Upper lobe of left lung (tissue), 6 donors: ENCODE measurements around the gene FARP1. TPM values are rescaled to one million over a fixed set of nuclear protein-coding genes. Genes with fewer than 3 reads are reported as not detected.

Experiments used
- ATAC-seq, 2 donors: fragments of 200-7000 bp; cut with Tn5 transposase; one replicate each; pipeline ENCODE4 v1.9.1; 2022; ENCODE audit warnings: mild to moderate bottlenecking in 2 of 2, moderate library complexity in 2 of 2; ENCODE audit not compliant: low FRiP score in 2 of 2
- DNase-seq, 2 donors: peaks; one replicate each; pipeline ENCODE4 v3.0.0-alpha.2; 2019 to 2020
- H3K27ac ChIP-seq, 4 donors: fragments of 200-600 bp; sonication (generic); one replicate each; pipeline ENCODE4 v1.5.1; 2016 to 2019
- H3K27me3 ChIP-seq, 4 donors: fragments of 200-600 bp; sonication (generic); one replicate each; pipeline ENCODE4 v1.5.1; 2017 to 2019
- H3K36me3 ChIP-seq, 4 donors: fragments of 200-600 bp; sonication (generic); one replicate each; pipeline ENCODE4 v1.5.1; 2016 to 2019
- H3K4me1 ChIP-seq, 4 donors: fragments of 200-600 bp; sonication (generic); one replicate each; pipeline ENCODE4 v1.5.1; 2018 to 2019
- H3K4me3 ChIP-seq, 4 donors: fragments of 200-600 bp; sonication (generic); one replicate each; pipeline ENCODE4 v1.5.1; 2017 to 2019; ENCODE audit warnings: mild to moderate bottlenecking in 2 of 4, moderate library complexity in 1 of 4
- H3K9me3 ChIP-seq, 4 donors: fragments of 200-600 bp; sonication (generic); one replicate each; pipeline ENCODE4 v1.5.1; 2018 to 2019
- EP300 ChIP-seq, 4 donors: sonication (generic); formaldehyde crosslinking; IDR thresholded peaks; one replicate each; pipeline ENCODE4 v1.5.1; 2017; ENCODE audit warnings: antibody characterized with exemption in 4 of 4, control low read depth in 2 of 4
- POLR2A ChIP-seq, 4 donors: fragments of 450-650 bp; IDR thresholded peaks; one replicate each; pipeline ENCODE4 v1.5.1; 2016 to 2017; ENCODE audit warnings: antibody characterized with exemption in 4 of 4, mild to moderate bottlenecking in 2 of 4
- POLR2AphosphoS5 ChIP-seq, 2 donors: sonication (generic); formaldehyde crosslinking; IDR thresholded peaks; one replicate each; pipeline ENCODE4 v1.5.1; 2017; ENCODE audit warnings: antibody characterized with exemption in 2 of 2
- WGBS, 2 donors: methylation state at CpG; one replicate each; pipeline ENCODE4 v1.1.5; 2017 to 2018; 5-methylcytosine and 5-hydroxymethylcytosine counted together
- total RNA-seq, 6 donors: library from RNA; depleted of rRNA in 4 of 6; stranded (reverse); fragments of >200 nt in 4 of 6; gene quantifications; one replicate each; pipeline versions ENCODE4 v1.1.0 to v1.2.1, GENCODE V29; 2016 to 2021
- TF ChIP-seq, protein P1 (sequence below), 6 experiments: fragments of 450-650 bp in 4 of 6; fragments of 200-600 bp in 2 of 6; sonication (generic) in 2 of 6; IDR thresholded peaks; one replicate each; pipeline ENCODE4 v1.5.1; 2016 to 2019; ENCODE audit warnings: antibody characterized with exemption in 6 of 6
- donor health status: DM: no; HTN: no; CAD: no; lungs with moderate emphysema.
- donor health status: DM: no; HTN: yes; CAD: no; lungs with severe emphysema.

FARP1 gene
- total RNA-seq, 6 donors from 2014 or later: 65.7 to 111 (median 91.8) TPM

DNA sequence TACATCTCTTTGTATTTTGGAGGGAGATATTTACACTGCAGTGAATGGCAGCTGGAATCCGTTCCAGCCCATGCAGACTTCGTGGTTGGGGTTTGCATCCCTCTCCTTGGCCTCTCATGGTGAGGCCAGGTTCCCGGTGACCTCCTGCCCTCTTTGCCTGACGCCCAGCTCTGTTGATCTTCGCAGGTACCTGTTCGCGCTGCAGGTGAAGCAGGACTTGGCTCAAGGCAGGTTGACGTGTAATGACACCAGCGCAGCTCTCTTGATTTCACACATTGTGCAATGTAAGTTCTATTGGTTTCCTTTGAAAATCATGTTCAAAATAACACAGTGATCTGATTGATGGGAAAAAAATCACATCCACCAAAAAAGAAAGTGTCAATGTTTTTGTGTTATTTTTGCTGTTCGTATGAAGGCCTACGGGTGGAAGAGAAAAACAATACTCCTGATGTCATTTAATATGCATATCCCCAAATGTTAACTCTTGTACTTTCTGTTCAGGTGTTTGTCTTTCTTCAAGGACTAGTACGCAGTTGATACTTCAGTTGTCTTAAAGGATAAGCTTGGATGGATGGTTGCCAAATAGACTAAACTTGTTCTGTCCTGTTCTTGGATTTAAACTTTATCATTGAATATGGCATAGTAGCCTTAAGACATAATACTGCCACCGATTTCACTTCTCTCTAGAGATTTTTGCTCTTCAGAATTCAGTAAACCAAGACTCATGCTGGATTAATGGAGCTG, 234.9 kb downstream of the FARP1 start:
- no peak overlapping the region for H3K4me3 ChIP-seq
- H3K4me1 ChIP-seq: no peaks in the 10 kb centered on the region
- no peaks in the 10 kb centered on the region for H3K9me3 ChIP-seq
- ATAC-seq (peak in 1 of 2 donors; percentile 55), DNase-seq (peak in 1 of 2 donors; percentile 60)
- H3K27me3 ChIP-seq: no peaks in the 10 kb centered on the region
- H3K27ac ChIP-seq: no peak overlapping the region
- H3K36me3 ChIP-seq: no peaks in the 10 kb centered on the region
- 70 to 81% methylated on average over 13 of the region's 13 CpGs for WGBS, 2 donors
- TF ChIP-seq, protein P1, sequence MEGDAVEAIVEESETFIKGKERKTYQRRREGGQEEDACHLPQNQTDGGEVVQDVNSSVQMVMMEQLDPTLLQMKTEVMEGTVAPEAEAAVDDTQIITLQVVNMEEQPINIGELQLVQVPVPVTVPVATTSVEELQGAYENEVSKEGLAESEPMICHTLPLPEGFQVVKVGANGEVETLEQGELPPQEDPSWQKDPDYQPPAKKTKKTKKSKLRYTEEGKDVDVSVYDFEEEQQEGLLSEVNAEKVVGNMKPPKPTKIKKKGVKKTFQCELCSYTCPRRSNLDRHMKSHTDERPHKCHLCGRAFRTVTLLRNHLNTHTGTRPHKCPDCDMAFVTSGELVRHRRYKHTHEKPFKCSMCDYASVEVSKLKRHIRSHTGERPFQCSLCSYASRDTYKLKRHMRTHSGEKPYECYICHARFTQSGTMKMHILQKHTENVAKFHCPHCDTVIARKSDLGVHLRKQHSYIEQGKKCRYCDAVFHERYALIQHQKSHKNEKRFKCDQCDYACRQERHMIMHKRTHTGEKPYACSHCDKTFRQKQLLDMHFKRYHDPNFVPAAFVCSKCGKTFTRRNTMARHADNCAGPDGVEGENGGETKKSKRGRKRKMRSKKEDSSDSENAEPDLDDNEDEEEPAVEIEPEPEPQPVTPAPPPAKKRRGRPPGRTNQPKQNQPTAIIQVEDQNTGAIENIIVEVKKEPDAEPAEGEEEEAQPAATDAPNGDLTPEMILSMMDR (IDR thresholded peaks at IDR 0.05): no peak
- no peak for TF ChIP-seq POLR2A (IDR thresholded peaks at IDR 0.05)
- peak in 1 of 2 donors; percentile 5 for TF ChIP-seq POLR2AphosphoS5 (IDR thresholded peaks at IDR 0.05)

DNA sequence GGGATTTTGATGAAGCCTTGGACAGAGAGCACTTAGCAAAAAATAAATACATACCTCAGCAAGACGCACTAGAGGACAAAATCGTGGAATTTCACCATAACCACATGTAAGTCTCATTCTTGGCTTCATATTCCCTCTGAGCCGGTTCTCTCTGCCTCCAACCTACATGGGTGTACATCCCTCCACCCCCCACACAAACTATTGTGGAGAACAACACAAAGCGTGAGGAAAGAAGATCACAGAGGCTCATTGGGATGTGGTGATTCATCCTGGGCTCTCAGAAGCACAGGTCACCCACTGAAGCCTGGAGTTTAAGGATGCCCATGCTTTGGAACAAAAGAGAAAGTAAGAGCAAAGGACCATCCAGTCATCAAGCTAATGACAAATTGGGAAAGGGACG, 241.8 kb downstream of the FARP1 start:
- H3K36me3 ChIP-seq: peaks cover 0 to 17% (median 6%) of the 10 kb centered on the region in 4 donors
- H3K4me3 ChIP-seq: no peak overlapping the region
- no peak for ATAC-seq
- H3K9me3 ChIP-seq: no peaks in the 10 kb centered on the region
- no peak overlapping the region for H3K27ac ChIP-seq
- no peaks in the 10 kb centered on the region for H3K27me3 ChIP-seq
- DNase-seq: no peak
- peaks cover 0 to 7% (median 1%) of the 10 kb centered on the region in 4 donors for H3K4me1 ChIP-seq
- 78 to 86% methylated on average over 5 of the region's 5 CpGs for WGBS, 2 donors
- TF ChIP-seq POLR2AphosphoS5 (IDR thresholded peaks at IDR 0.05): no peak
- TF ChIP-seq, protein P1 (IDR thresholded peaks at IDR 0.05): no peak
- TF ChIP-seq POLR2A (IDR thresholded peaks at IDR 0.05): no peak
- no peak for TF ChIP-seq EP300 (IDR thresholded peaks at IDR 0.05)

DNA sequence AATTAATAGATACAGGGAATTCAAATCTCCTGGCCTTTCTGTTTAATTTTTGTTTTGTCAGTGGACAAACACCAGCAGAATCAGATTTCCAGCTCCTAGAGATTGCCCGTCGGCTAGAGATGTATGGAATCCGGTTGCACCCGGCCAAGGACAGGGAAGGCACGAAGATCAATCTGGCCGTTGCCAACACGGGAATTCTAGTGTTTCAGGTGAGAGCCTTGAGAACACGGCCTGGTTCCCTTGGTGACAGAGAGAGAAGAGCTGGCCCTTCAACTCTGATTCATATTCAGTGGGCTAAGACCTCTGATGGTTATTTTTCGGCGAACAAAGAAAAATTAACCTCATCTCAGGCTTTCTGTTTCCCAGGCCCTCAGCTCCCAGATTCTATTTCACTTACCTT, 242.7 kb downstream of the FARP1 start:
- H3K9me3 ChIP-seq: no peaks in the 10 kb centered on the region
- H3K4me1 ChIP-seq: peaks cover 0 to 7% (median 1%) of the 10 kb centered on the region in 4 donors
- H3K27me3 ChIP-seq: no peaks in the 10 kb centered on the region
- no peak for TF ChIP-seq POLR2A (IDR thresholded peaks at IDR 0.05)
- TF ChIP-seq, protein P1 (IDR thresholded peaks at IDR 0.05): no peak
- TF ChIP-seq POLR2AphosphoS5 (IDR thresholded peaks at IDR 0.05): no peak
- TF ChIP-seq EP300 (IDR thresholded peaks at IDR 0.05): no peak
- H3K4me3 ChIP-seq: no peak overlapping the region
- DNase-seq (no peak), ATAC-seq (no peak)
- 74 to 80% methylated on average over 10 of the region's 10 CpGs for WGBS, 2 donors
- peaks cover 0 to 25% (median 6%) of the 10 kb centered on the region in 4 donors for H3K36me3 ChIP-seq
- H3K27ac ChIP-seq: no peak overlapping the region

DNA sequence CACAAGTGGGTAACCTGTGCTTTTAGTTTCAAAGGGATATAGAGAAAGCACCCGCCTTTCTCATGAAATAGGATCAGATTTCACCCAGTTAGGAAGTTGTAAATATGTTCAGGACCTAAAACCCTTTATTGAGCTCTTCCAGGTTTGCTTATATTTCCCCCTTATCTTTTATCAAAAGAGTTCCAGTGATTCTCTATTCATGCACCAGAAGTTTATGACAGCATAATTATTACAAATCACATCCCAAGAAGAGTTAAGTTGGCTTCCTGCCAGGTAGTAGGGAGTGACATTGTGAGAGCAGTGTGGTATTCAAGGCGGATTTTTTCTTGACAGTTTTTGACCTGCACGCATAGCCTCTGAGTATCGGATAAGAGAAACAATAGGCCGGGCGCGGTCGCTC, 243.7 kb downstream of the FARP1 start:
- Histone ChIP-seq H3K4me3 (no peak overlapping the region), H3K27ac (no peak overlapping the region), H3K9me3 (no peaks in the 10 kb centered on the region), H3K36me3 (peaks cover 0 to 31% (median 6%) of the 10 kb centered on the region in 4 donors), H3K4me1 (peaks cover 0 to 7% (median 1%) of the 10 kb centered on the region in 4 donors), H3K27me3 (no peaks in the 10 kb centered on the region)
- 62 to 64% methylated on average over 8 of the region's 8 CpGs for WGBS, 2 donors
- no peak for TF ChIP-seq EP300 (IDR thresholded peaks at IDR 0.05)
- no peak for TF ChIP-seq POLR2AphosphoS5 (IDR thresholded peaks at IDR 0.05)
- TF ChIP-seq POLR2A (IDR thresholded peaks at IDR 0.05): no peak
- TF ChIP-seq, protein P1 (IDR thresholded peaks at IDR 0.05): no peak
- DNase-seq: no peak
- ATAC-seq: no peak

DNA sequence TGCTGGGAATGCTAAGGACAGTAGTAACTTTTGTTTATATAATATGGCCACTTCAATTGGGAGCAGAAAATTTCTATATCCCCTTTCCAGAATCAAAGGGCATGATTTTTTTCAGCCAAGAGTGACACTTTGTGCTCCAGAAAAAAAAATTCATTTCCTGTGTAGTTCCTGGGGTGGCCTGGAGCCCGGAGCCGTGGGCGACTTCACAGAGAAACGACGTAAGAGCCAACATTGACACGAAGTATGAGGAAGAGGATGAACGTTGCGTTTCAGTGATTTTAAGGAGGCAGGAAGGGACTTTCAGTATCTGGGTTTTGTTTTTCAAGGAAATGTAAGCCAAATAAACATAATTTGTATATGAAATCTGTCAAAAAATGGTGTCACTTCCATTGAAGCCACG, 246.4 kb downstream of the FARP1 start:
- Histone ChIP-seq H3K4me3 (no peak overlapping the region), H3K27ac (no peak overlapping the region), H3K4me1 (peaks cover 0 to 7% (median 1%) of the 10 kb centered on the region in 4 donors), H3K9me3 (no peaks in the 10 kb centered on the region), H3K36me3 (peaks cover 0 to 45% (median 13%) of the 10 kb centered on the region in 4 donors), H3K27me3 (no peaks in the 10 kb centered on the region)
- ATAC-seq: no peak
- DNase-seq: no peak
- TF ChIP-seq POLR2AphosphoS5 (IDR thresholded peaks at IDR 0.05) (no peak), EP300 (IDR thresholded peaks at IDR 0.05) (no peak), POLR2A (IDR thresholded peaks at IDR 0.05) (no peak)
- TF ChIP-seq, protein P1 (IDR thresholded peaks at IDR 0.05): no peak
- WGBS, 2 donors: 41 to 50% methylated on average over 9 of the region's 9 CpGs
